HepG2 (cell line): ENCODE results near the gene CIROP. TPM values are rescaled to one million over a fixed set of nuclear protein-coding genes. Genes with fewer than 3 reads are reported as not detected.

Experiments
- HMGA1 ChIP-seq: sonication (generic); formaldehyde crosslinking; conservative IDR thresholded peaks from 2 replicates; pipeline ENCODE4 v1.4.0; 2020; ENCODE audit warnings: missing genetic modification reagents
- KDM5B ChIP-seq: sonication (generic); formaldehyde crosslinking; IDR thresholded peaks from 2 replicates; pipeline ENCODE4 v1.4.0; 2020; ENCODE audit warnings: missing genetic modification reagents, mild to moderate bottlenecking, borderline replicate concordance
- MAFK ChIP-seq, 2 experiments: IDR thresholded peaks in 1 of 2; conservative IDR thresholded peaks in 1 of 2; 2 replicates each; pipeline ENCODE4 v1.6.1; 2011; ENCODE audit warnings: improper control_type of control experiment in 2 of 2, low read length in 2 of 2
- NFIC ChIP-seq: IDR thresholded peaks from 2 replicates; pipeline ENCODE4 v1.6.1; 2012; ENCODE audit warnings: mild to moderate bottlenecking, low read length, inconsistent platforms
- NRL ChIP-seq: sonication (generic); formaldehyde crosslinking; IDR thresholded peaks from 2 replicates; pipeline ENCODE4 v1.5.0; 2020; ENCODE audit warnings: missing genetic modification reagents, mild to moderate bottlenecking, moderate library complexity, borderline replicate concordance
- PRPF4 ChIP-seq: fragments of 200-400 bp; formaldehyde crosslinking; IDR thresholded peaks from 2 replicates; pipeline ENCODE4 v1.6.1; 2016; ENCODE audit warnings: low read length, low read depth; ENCODE audit not compliant: poor library complexity, severe bottlenecking
- RORA ChIP-seq: sonication (generic); formaldehyde crosslinking; IDR thresholded peaks from 2 replicates; pipeline ENCODE4 v1.5.0; 2020; ENCODE audit warnings: mild to moderate bottlenecking, missing genetic modification reagents, moderate library complexity
- TFDP2 ChIP-seq: sonication (generic); formaldehyde crosslinking; IDR thresholded peaks from 2 replicates; pipeline ENCODE4 v1.4.0; 2020; ENCODE audit warnings: missing genetic modification reagents
- ZNF75D ChIP-seq: sonication (generic); formaldehyde crosslinking; IDR thresholded peaks from 2 replicates; pipeline ENCODE4 v1.8.1; 2023; ENCODE audit warnings: missing genetic modification reagents, mild to moderate bottlenecking, borderline replicate concordance
- polyA plus RNA-seq, 8 experiments: library from polyadenylated mRNA; depleted of rRNA in 3 of 8; stranded (reverse) in 7 of 8; unstranded in 1 of 8; fragments of >200 nt; fragmentation: Illumina TruSeq in 4 of 8; extraction: Trizol in 4 of 8; gene quantifications; 2 replicates each; pipeline versions ENCODE4 v1.2.1 to v1.2.3, GENCODE V29; 2011 to 2016; ENCODE audit warnings: low read depth in 4 of 8, missing spikeins in 1 of 8, mixed read lengths in 1 of 8; ENCODE audit not compliant: insufficient read depth in 1 of 8
- total RNA-seq, 5 experiments: library from RNA; depleted of rRNA; stranded (reverse); fragments of >200 nt; fragmentation: Illumina TruSeq; extraction: Trizol; gene quantifications; 2 replicates each; pipeline ENCODE4 v1.2.3, GENCODE V29; 2016; ENCODE audit warnings: low read depth in 1 of 5
- TF ChIP-seq, protein P1 (sequence below), 2 experiments: fragments of 450-650 bp in 1 of 2; sonication (generic) in 1 of 2; formaldehyde crosslinking in 1 of 2; IDR thresholded peaks; 2 replicates each; pipeline versions ENCODE4 v1.6.1 to v1.8.0; 2016 to 2022; ENCODE audit warnings: antibody characterized with exemption in 1 of 2, mild to moderate bottlenecking in 1 of 2, missing genetic modification reagents in 1 of 2
- TF ChIP-seq, protein P2 (sequence below): sonication (generic); formaldehyde crosslinking; IDR thresholded peaks from 2 replicates; pipeline ENCODE4 v1.4.0; 2020; ENCODE audit warnings: missing genetic modification reagents, low read depth, mild to moderate bottlenecking, borderline replicate concordance
- TF ChIP-seq, protein P3 (sequence below): sonication (generic); formaldehyde crosslinking; IDR thresholded peaks from 2 replicates; pipeline ENCODE4 v1.8.1; 2023; ENCODE audit warnings: missing genetic modification reagents, mild to moderate bottlenecking, borderline replicate concordance
- TF ChIP-seq, protein P4 (sequence below): sonication (generic); formaldehyde crosslinking; conservative IDR thresholded peaks from 2 replicates; pipeline ENCODE4 v1.8.1; 2023; ENCODE audit warnings: missing genetic modification reagents

The CIROP gene
- total and polyA plus RNA-seq, 2 of the 13 experiments (the other 11 are each of a cell fraction or from before 2014, with no cell fraction given): 0.07 TPM; not detected in 1

DNA sequence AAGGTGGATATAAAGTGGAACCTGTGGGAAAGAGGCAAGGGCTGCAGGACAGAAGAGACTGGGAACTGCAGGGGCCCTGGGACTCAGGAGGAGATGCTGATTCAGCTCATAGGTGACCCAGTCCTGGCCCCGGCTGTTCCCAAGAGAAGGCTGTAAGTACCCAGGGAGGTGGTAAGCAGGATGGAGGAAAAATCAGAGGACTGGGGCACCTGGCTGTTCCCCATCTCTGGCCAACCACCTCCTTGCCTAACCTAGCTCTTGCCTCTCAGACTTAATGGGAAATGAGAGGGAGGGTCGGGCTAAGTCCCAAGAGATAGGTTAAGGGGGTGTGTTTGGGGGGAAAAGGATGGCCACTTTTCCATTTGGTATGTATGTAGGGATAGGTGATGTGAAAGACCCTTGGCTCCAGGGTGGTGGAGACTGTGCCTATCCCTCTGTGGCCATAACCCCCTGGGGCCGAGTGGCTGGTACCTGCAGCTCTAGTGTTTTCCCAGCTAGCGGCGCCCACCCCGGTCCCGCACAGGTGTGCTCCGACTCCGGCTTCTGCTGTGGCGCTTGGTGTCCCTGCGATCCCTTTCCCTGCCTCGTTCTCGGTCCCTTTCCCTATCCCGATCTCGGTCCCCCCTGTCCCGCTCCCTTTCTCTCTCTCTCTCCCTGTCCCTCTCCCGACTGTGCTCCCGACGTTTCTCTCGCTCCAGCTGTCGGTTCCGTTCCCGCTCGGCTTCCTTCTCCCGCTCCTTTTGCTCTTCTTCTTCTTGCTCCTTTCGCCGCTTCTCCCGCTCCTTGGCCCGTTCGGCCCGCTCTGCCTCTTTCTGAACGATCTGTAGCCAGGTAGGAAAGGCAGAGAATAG lies 45.9 kb downstream of the CIROP start (continued):
- TF ChIP-seq, protein P1, sequence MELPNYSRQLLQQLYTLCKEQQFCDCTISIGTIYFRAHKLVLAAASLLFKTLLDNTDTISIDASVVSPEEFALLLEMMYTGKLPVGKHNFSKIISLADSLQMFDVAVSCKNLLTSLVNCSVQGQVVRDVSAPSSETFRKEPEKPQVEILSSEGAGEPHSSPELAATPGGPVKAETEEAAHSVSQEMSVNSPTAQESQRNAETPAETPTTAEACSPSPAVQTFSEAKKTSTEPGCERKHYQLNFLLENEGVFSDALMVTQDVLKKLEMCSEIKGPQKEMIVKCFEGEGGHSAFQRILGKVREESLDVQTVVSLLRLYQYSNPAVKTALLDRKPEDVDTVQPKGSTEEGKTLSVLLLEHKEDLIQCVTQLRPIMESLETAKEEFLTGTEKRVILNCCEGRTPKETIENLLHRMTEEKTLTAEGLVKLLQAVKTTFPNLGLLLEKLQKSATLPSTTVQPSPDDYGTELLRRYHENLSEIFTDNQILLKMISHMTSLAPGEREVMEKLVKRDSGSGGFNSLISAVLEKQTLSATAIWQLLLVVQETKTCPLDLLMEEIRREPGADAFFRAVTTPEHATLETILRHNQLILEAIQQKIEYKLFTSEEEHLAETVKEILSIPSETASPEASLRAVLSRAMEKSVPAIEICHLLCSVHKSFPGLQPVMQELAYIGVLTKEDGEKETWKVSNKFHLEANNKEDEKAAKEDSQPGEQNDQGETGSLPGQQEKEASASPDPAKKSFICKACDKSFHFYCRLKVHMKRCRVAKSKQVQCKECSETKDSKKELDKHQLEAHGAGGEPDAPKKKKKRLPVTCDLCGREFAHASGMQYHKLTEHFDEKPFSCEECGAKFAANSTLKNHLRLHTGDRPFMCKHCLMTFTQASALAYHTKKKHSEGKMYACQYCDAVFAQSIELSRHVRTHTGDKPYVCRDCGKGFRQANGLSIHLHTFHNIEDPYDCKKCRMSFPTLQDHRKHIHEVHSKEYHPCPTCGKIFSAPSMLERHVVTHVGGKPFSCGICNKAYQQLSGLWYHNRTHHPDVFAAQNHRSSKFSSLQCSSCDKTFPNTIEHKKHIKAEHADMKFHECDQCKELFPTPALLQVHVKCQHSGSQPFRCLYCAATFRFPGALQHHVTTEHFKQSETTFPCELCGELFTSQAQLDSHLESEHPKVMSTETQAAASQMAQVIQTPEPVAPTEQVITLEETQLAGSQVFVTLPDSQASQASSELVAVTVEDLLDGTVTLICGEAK (IDR thresholded peaks at IDR 0.05): no peak
- TF ChIP-seq, protein P1 (CRISPR knock-in tag; IDR thresholded peaks at IDR 0.05): peak; percentile 42; the same call in 1 of the 2 replicates
- TF ChIP-seq TFDP2 (CRISPR knock-in tag) (no peak), NFIC (no peak), RORA (no peak), HMGA1 (CRISPR knock-in tag) (no peak), PRPF4 (peak; percentile 87), ZNF75D (CRISPR knock-in tag) (0 out of 2 replicates have a peak, but pooled peaks have one; percentile 19), KDM5B (CRISPR knock-in tag) (0 out of 2 replicates have a peak, but pooled peaks have one; percentile 28), MAFK (conservative IDR thresholded peaks at IDR 0.05 in 1 of 2, IDR thresholded peaks at IDR 0.05 in 1 of 2; ENCODE audit: low read length in 2 of 2) (peak in 1 of 2 experiments; percentile 47; a peak in 3 of 4 replicates), NRL (CRISPR knock-in tag) (0 out of 2 replicates have a peak, but pooled peaks have one; percentile 21)
- TF ChIP-seq, protein P2, sequence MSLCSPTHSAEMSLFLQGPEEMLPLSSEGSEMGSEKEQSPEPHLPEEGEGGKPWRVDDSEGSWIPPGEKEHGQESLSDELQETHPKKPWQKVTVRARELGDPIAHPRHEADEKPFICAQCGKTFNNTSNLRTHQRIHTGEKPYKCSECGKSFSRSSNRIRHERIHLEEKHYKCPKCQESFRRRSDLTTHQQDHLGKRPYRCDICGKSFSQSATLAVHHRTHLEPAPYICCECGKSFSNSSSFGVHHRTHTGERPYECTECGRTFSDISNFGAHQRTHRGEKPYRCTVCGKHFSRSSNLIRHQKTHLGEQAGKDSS: no peak
- TF ChIP-seq, protein P3, sequence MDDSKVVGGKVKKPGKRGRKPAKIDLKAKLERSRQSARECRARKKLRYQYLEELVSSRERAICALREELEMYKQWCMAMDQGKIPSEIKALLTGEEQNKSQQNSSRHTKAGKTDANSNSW (CRISPR knock-in tag): no peak
- TF ChIP-seq, protein P4, sequence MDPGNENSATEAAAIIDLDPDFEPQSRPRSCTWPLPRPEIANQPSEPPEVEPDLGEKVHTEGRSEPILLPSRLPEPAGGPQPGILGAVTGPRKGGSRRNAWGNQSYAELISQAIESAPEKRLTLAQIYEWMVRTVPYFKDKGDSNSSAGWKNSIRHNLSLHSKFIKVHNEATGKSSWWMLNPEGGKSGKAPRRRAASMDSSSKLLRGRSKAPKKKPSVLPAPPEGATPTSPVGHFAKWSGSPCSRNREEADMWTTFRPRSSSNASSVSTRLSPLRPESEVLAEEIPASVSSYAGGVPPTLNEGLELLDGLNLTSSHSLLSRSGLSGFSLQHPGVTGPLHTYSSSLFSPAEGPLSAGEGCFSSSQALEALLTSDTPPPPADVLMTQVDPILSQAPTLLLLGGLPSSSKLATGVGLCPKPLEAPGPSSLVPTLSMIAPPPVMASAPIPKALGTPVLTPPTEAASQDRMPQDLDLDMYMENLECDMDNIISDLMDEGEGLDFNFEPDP: 0 out of 2 replicates have a peak, but pooled peaks have one; percentile 15
